K562 (cell line): ENCODE measurements around the gene ZSCAN12. TPM values are rescaled to one million over a fixed set of nuclear protein-coding genes. Genes with fewer than 3 reads are reported as not detected.
A peak's percentile ranks its signal among the peaks of the same experiment; 100 is the strongest.

Experiments
- ARID3A ChIP-seq: IDR thresholded peaks from 2 replicates; pipeline ENCODE4 v1.6.1; 2012; ENCODE audit warnings: low read depth, low read length, improper control_type of control experiment, borderline replicate concordance
- CEBPG ChIP-seq, 3 experiments: fragments of 200-800 bp in 1 of 3; sonication (Bioruptor generic) in 1 of 3; sonication (generic) in 1 of 3; formaldehyde crosslinking in 1 of 3; IDR thresholded peaks in 2 of 3; conservative IDR thresholded peaks in 1 of 3; 2 replicates each; pipeline versions ENCODE4 v1.6.1 to v1.8.0; 2016 to 2022; ENCODE audit warnings: missing compliant biosample characterization in 2 of 3, missing genetic modification characterization in 2 of 3, mild to moderate bottlenecking in 1 of 3, missing genetic modification reagents in 1 of 3
- COPS2 ChIP-seq: fragments of 450-650 bp; conservative IDR thresholded peaks from 2 replicates; pipeline ENCODE4 v1.6.1; 2016; ENCODE audit warnings: mild to moderate bottlenecking, moderate library complexity
- CTCF ChIP-seq, 3 experiments: IDR thresholded peaks in 2 of 3; conservative IDR thresholded peaks in 1 of 3; 2 replicates each; pipeline ENCODE4 v1.5.1; 2011 to 2012; ENCODE audit warnings: low read length in 3 of 3, mild to moderate bottlenecking in 3 of 3, control low read depth in 2 of 3, improper control_type of control experiment in 1 of 3, inconsistent platforms in 1 of 3, low read depth in 1 of 3, mixed read lengths in 1 of 3, moderate library complexity in 1 of 3; ENCODE audit not compliant: insufficient read depth in 2 of 3
- JUND ChIP-seq, 2 experiments: IDR thresholded peaks; 2 replicates in 1 of 2; 3 replicates in 1 of 2; pipeline ENCODE4 v1.6.1; 2011; ENCODE audit warnings: borderline replicate concordance in 2 of 2, low read depth in 2 of 2, low read length in 2 of 2, improper control_type of control experiment in 1 of 2, missing biosample characterization in 1 of 2, missing genetic modification characterization in 1 of 2, missing genetic modification reagents in 1 of 2
- MXD1 ChIP-seq: fragments of 250-450 bp; sonication (Bioruptor Pico); IDR thresholded peaks from 2 replicates; pipeline ENCODE4 v1.8.0; 2021; ENCODE audit warnings: borderline replicate concordance, mild to moderate bottlenecking, moderate library complexity; ENCODE audit not compliant: poor library complexity, severe bottlenecking
- NFE2 ChIP-seq: IDR thresholded peaks from 2 replicates; pipeline ENCODE4 v1.6.1; 2014; ENCODE audit warnings: antibody characterized with exemption, low read depth
- NFE2L1 ChIP-seq: fragments of 450-650 bp; IDR thresholded peaks from 2 replicates; pipeline ENCODE4 v1.6.1; 2016; ENCODE audit warnings: missing genetic modification characterization, low read depth, mild to moderate bottlenecking, missing compliant biosample characterization, moderate library complexity, borderline replicate concordance
- PHF21A ChIP-seq: fragments of 450-650 bp; IDR thresholded peaks from 2 replicates; pipeline ENCODE4 v1.6.1; 2017; ENCODE audit warnings: low read depth, borderline replicate concordance
- POLR2AphosphoS2 ChIP-seq: IDR thresholded peaks from 2 replicates; pipeline ENCODE4 v1.6.1; 2012; ENCODE audit warnings: low read length, improper control_type of control experiment
- polyA plus RNA-seq, 8 experiments: library from polyadenylated mRNA; depleted of rRNA in 4 of 8; stranded (reverse) in 5 of 8; unstranded in 3 of 8; fragments of >200 nt; fragmentation: Nextera tagmentation in 2 of 8; fragmentation: Illumina TruSeq in 1 of 8; extraction: Ambion mirVana in 2 of 8; extraction: Trizol in 1 of 8; gene quantifications; 2 replicates each; pipeline versions ENCODE4 v1.2.1 to v1.2.3, GENCODE V29; 2011 to 2014; ENCODE audit warnings: inconsistent platforms in 1 of 8, missing spikeins in 1 of 8
- total RNA-seq, 7 experiments: library from RNA; depleted of rRNA in 6 of 7; stranded (reverse); fragments of >200 nt in 6 of 7; fragmentation: Illumina TruSeq in 2 of 7; extraction: Trizol in 2 of 7; gene quantifications; 2 replicates each; pipeline versions ENCODE4 v1.2.1 to v1.2.3, GENCODE V29; 2011 to 2021; ENCODE audit warnings: low replicate concordance in 1 of 7

Gene ZSCAN12
- total and polyA plus RNA-seq, 9 of the 15 experiments (the other 6 are each of a cell fraction or from before 2014, with no cell fraction given): 2.5 to 19.6 (median 12.5) TPM

GRCh38 chr6:28408076-28408802 lies 8.7 kb upstream of the ZSCAN12 start (continued):
- no peak for TF ChIP-seq MXD1 (CRISPR knock-in tag)
- TF ChIP-seq COPS2: no peak
- TF ChIP-seq CTCF (IDR thresholded peaks at IDR 0.05 in 2 of 3, conservative IDR thresholded peaks at IDR 0.05 in 1 of 3; ENCODE audit: insufficient read depth in 2 of 3, low read depth in 1 of 3, low read length in 3 of 3): no peak
- no peak for TF ChIP-seq POLR2AphosphoS2
- TF ChIP-seq JUND (IDR thresholded peaks at IDR 0.05; ENCODE audit: borderline replicate concordance, low read depth, low read length): peak; percentile 38; the same call in 1 of the 2 replicates
- peak; percentile 55; the same call in 1 of the 3 replicates for TF ChIP-seq JUND (tag; IDR thresholded peaks at IDR 0.05; ENCODE audit: borderline replicate concordance, low read depth, low read length)
- TF ChIP-seq NFE2L1 (tag): no peak
- TF ChIP-seq NFE2: peak; percentile 34; the same call in 1 of the 2 replicates
- TF ChIP-seq PHF21A: no peak
- TF ChIP-seq CEBPG (CRISPR knock-in tag; IDR thresholded peaks at IDR 0.05): no peak
- 0 out of 4 replicates have a peak, but pooled peaks of 1 of the 2 experiments have one; percentile 33 for TF ChIP-seq CEBPG (tag; conservative IDR thresholded peaks at IDR 0.05 in 1 of 2, IDR thresholded peaks at IDR 0.05 in 1 of 2)
- no peak for TF ChIP-seq ARID3A
